HEK293 (cell line): Measurements from ENCODE around the gene HS6ST3.

Experiments
- CTCF ChIA-PET: fragments of 350-600 bp; formaldehyde crosslinking; extraction: SDS; loops from one replicate; lab custom pipeline; 2021; ENCODE audit warnings: antibody characterized with exemption; lab: Yijun Ruan, JAX
- POLR2A ChIA-PET: fragments of 300-600 bp; formaldehyde crosslinking; extraction: SDS; loops from one replicate; lab custom pipeline; 2020; ENCODE audit warnings: antibody characterized with exemption, inconsistent platforms; lab: Yijun Ruan, JAX
- H3K27ac ChIP-seq: fragments of 200-500 bp; sonication (Bioruptor generic); 2 replicates; pipeline ENCODE4 v1.5.1; 2014; ENCODE audit warnings: low read depth, low read length, control low read depth, inconsistent platforms; ENCODE audit errors: extremely low read depth
- H3K36me3 ChIP-seq, 2 experiments: fragments of 200-500 bp in 1 of 2; sonication (Bioruptor generic) in 1 of 2; 1 replicate in 1 of 2; 2 replicates in 1 of 2; pipeline ENCODE4 v1.5.1; 2014 to 2017; ENCODE audit warnings: inconsistent platforms in 2 of 2, low read length in 2 of 2; ENCODE audit not compliant: control insufficient read depth in 2 of 2, insufficient read depth in 1 of 2
- H3K4me1 ChIP-seq: fragments of 200-500 bp; sonication (Bioruptor generic); 2 replicates; pipeline ENCODE4 v1.5.1; 2014; ENCODE audit warnings: mild to moderate bottlenecking, low read length, inconsistent platforms; ENCODE audit not compliant: control insufficient read depth, insufficient read depth
- H3K4me3 ChIP-seq: 2 replicates; pipeline ENCODE4 v1.5.1; 2011; ENCODE audit warnings: low read depth, mild to moderate bottlenecking, control low read depth, low read length, moderate library complexity
- H3K9me3 ChIP-seq: fragments of 200-500 bp; sonication (Bioruptor generic); 2 replicates; pipeline ENCODE4 v1.5.1; 2014; ENCODE audit warnings: low read depth, low read length, inconsistent platforms; ENCODE audit not compliant: control insufficient read depth, insufficient read depth
- EGR2 ChIP-seq: fragments of 450-650 bp; formaldehyde crosslinking; IDR thresholded peaks from 2 replicates; pipeline ENCODE4 v1.5.1; 2016; ENCODE audit warnings: low read depth, missing biosample characterization, missing genetic modification characterization
- KLF10 ChIP-seq: fragments of 450-650 bp; IDR thresholded peaks from 2 replicates; pipeline ENCODE4 v1.5.1; 2018; ENCODE audit warnings: missing biosample characterization, mild to moderate bottlenecking, missing genetic modification characterization
- KLF7 ChIP-seq: fragments of 450-650 bp; formaldehyde crosslinking; IDR thresholded peaks from 2 replicates; pipeline ENCODE4 v1.5.1; 2016; ENCODE audit warnings: missing biosample characterization, missing genetic modification characterization, borderline replicate concordance
- MEIS1 ChIP-seq: sonication (generic); formaldehyde crosslinking; IDR thresholded peaks from 2 replicates; pipeline ENCODE4 v1.8.1; 2022; ENCODE audit warnings: missing genetic modification reagents, mild to moderate bottlenecking, borderline replicate concordance
- OSR2 ChIP-seq: fragments of 450-650 bp; formaldehyde crosslinking; IDR thresholded peaks from 2 replicates; pipeline ENCODE4 v1.5.1; 2016; ENCODE audit warnings: missing biosample characterization, missing genetic modification characterization
- REST ChIP-seq: fragments of 450-650 bp; formaldehyde crosslinking; IDR thresholded peaks from 2 replicates; pipeline ENCODE4 v1.5.1; 2016; ENCODE audit warnings: missing biosample characterization, missing genetic modification characterization
- SETDB1 ChIP-seq: IDR thresholded peaks from one replicate; pipeline ENCODE4 v1.6.1; 2017; ENCODE audit warnings: mild to moderate bottlenecking, low read length, moderate library complexity, mixed read lengths; ENCODE audit not compliant: insufficient read length
- SP7 ChIP-seq: fragments of 450-650 bp; formaldehyde crosslinking; IDR thresholded peaks from 2 replicates; pipeline ENCODE4 v1.5.1; 2016; ENCODE audit warnings: missing biosample characterization, missing genetic modification characterization
- TCF7L2 ChIP-seq: IDR thresholded peaks from 2 replicates; pipeline ENCODE4 v1.6.1; 2011; ENCODE audit warnings: low read depth, mild to moderate bottlenecking, inconsistent platforms, low read length, moderate library complexity, borderline replicate concordance
- YY1 ChIP-seq: fragments of 450-650 bp; formaldehyde crosslinking; IDR thresholded peaks from 2 replicates; pipeline ENCODE4 v1.5.1; 2018; ENCODE audit warnings: missing biosample characterization, missing genetic modification characterization
- ZFP37 ChIP-seq: fragments of 450-650 bp; formaldehyde crosslinking; IDR thresholded peaks from 2 replicates; pipeline ENCODE4 v1.5.1; 2016; ENCODE audit warnings: missing biosample characterization, missing genetic modification characterization
- ZIC2 ChIP-seq: fragments of 450-650 bp; formaldehyde crosslinking; IDR thresholded peaks from 2 replicates; pipeline ENCODE4 v1.5.1; 2016; ENCODE audit warnings: missing biosample characterization, missing genetic modification characterization
- ZNF16 ChIP-seq: fragments of 450-650 bp; formaldehyde crosslinking; IDR thresholded peaks from 2 replicates; pipeline ENCODE4 v1.5.1; 2016; ENCODE audit warnings: low read depth, missing biosample characterization, missing genetic modification characterization
- ZNF169 ChIP-seq: fragments of 450-650 bp; formaldehyde crosslinking; IDR thresholded peaks from 2 replicates; pipeline ENCODE4 v1.5.1; 2016; ENCODE audit warnings: missing biosample characterization, missing genetic modification characterization
- ZNF175 ChIP-seq: fragments of 450-650 bp; formaldehyde crosslinking; IDR thresholded peaks from 2 replicates; pipeline ENCODE4 v1.5.1; 2016; ENCODE audit warnings: missing biosample characterization, missing genetic modification characterization
- ZNF302 ChIP-seq: fragments of 450-650 bp; formaldehyde crosslinking; IDR thresholded peaks from 2 replicates; pipeline ENCODE4 v1.5.1; 2016; ENCODE audit warnings: missing biosample characterization, missing genetic modification characterization, low read depth
- ZNF311 ChIP-seq: fragments of 450-650 bp; formaldehyde crosslinking; IDR thresholded peaks from 2 replicates; pipeline ENCODE4 v1.5.1; 2017; ENCODE audit warnings: missing biosample characterization, missing genetic modification characterization, borderline replicate concordance
- ZNF391 ChIP-seq: fragments of 450-650 bp; formaldehyde crosslinking; IDR thresholded peaks from 2 replicates; pipeline ENCODE4 v1.5.1; 2016; ENCODE audit warnings: low read depth, missing biosample characterization, missing genetic modification characterization, borderline replicate concordance
- ZNF548 ChIP-seq: fragments of 450-650 bp; formaldehyde crosslinking; IDR thresholded peaks from 2 replicates; pipeline ENCODE4 v1.5.1; 2016; ENCODE audit warnings: missing biosample characterization, missing genetic modification characterization
- ZNF580 ChIP-seq: fragments of 450-650 bp; formaldehyde crosslinking; IDR thresholded peaks from 2 replicates; pipeline ENCODE4 v1.5.1; 2016; ENCODE audit warnings: missing biosample characterization, missing genetic modification characterization
- ZNF654 ChIP-seq: fragments of 450-650 bp; formaldehyde crosslinking; IDR thresholded peaks from 2 replicates; pipeline ENCODE4 v1.5.1; 2016; ENCODE audit warnings: low read depth, missing biosample characterization, missing genetic modification characterization
- ZNF785 ChIP-seq: fragments of 450-650 bp; formaldehyde crosslinking; IDR thresholded peaks from 2 replicates; pipeline ENCODE4 v1.5.1; 2016; ENCODE audit warnings: missing biosample characterization, missing genetic modification characterization
- TF ChIP-seq, protein P1 (sequence below): IDR thresholded peaks from 2 replicates; pipeline ENCODE4 v1.6.1; 2011; ENCODE audit warnings: mild to moderate bottlenecking, low read depth, low read length, borderline replicate concordance

The HS6ST3 gene

GRCh38 chr13:96068729-96069128 lies 21.2 kb upstream of the HS6ST3 start:
- Histone ChIP-seq H3K4me3 (no peak overlapping the region), H3K9me3 (no peaks in the 10 kb centered on the region), H3K36me3 (no peaks in the 10 kb centered on the region), H3K27ac (no peak overlapping the region), H3K4me1 (no peaks in the 10 kb centered on the region)
- ChIA-PET POLR2A (no interaction called here), CTCF (interaction anchor here (1.2 to 1.7 kb wide), 2 partner anchors 9 to 11 kb away, joined by 4 to 5 read pairs; no protein-coding TSS in a partner anchor)
- TF ChIP-seq SP7 (tag by site-specific recombination) (no peak), ZNF169 (no peak), ZNF311 (tag by site-specific recombination) (no peak), EGR2 (tag by site-specific recombination) (no peak)

- ChIA-PET CTCF (interaction anchor here (1.0 to 1.6 kb wide), 3 partner anchors 9 to 16 kb away, joined by 3 to 4 read pairs (median 3); no protein-coding TSS in a partner anchor), POLR2A (no interaction called here)
- no peaks in the 10 kb centered on the region for H3K9me3 ChIP-seq
- no peaks in the 10 kb centered on the region for H3K4me1 ChIP-seq
- H3K4me3 ChIP-seq, result no peak overlapping the region
- no peaks in the 10 kb centered on the region for H3K36me3 ChIP-seq
- TF ChIP-seq REST (tag by site-specific recombination) (no peak), ZNF16 (tag by site-specific recombination) (no peak), ZFP37 (no peak), OSR2 (no peak), ZIC2 (tag by site-specific recombination) (no peak), ZNF391 (no peak), EGR2 (tag by site-specific recombination) (no peak), ZNF785 (tag by site-specific recombination) (no peak), ZNF175 (tag by site-specific recombination) (no peak), KLF7 (tag by site-specific recombination) (no peak), ZNF654 (no peak), TCF7L2 (no peak)
- TF ChIP-seq, protein P1, sequence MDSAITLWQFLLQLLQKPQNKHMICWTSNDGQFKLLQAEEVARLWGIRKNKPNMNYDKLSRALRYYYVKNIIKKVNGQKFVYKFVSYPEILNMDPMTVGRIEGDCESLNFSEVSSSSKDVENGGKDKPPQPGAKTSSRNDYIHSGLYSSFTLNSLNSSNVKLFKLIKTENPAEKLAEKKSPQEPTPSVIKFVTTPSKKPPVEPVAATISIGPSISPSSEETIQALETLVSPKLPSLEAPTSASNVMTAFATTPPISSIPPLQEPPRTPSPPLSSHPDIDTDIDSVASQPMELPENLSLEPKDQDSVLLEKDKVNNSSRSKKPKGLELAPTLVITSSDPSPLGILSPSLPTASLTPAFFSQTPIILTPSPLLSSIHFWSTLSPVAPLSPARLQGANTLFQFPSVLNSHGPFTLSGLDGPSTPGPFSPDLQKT, result no peak
- no peak overlapping the region for H3K27ac ChIP-seq
These were observed 18.4 kb upstream of the HS6ST3 start for GRCh38 chr13:96071504-96071903.

GRCh38 chr13:96072392-96072791 lies 17.5 kb upstream of the HS6ST3 start:
- POLR2A ChIA-PET, result no interaction called here
- TF ChIP-seq ZNF302 (tag by site-specific recombination) (no peak), MEIS1 (CRISPR knock-in tag) (no peak), ZNF580 (tag by site-specific recombination) (no peak), YY1 (tag by site-specific recombination) (no peak), ZNF548 (tag by site-specific recombination) (no peak), KLF10 (tag by site-specific recombination) (no peak), SETDB1 (no peak)

More at GRCh38 chr13:96072392-96072791, 17.5 kb upstream of the HS6ST3 start:
- H3K4me3 ChIP-seq, result no peak overlapping the region
- H3K9me3 ChIP-seq, result no peaks in the 10 kb centered on the region
- no peak overlapping the region for H3K27ac ChIP-seq
- CTCF ChIA-PET, result interaction anchor here (0.6 to 1.0 kb wide), 2 partner anchors 15 to 170 kb away, joined by 3 read pairs; no protein-coding TSS in a partner anchor
- H3K4me1 ChIP-seq, result no peaks in the 10 kb centered on the region
- H3K36me3 ChIP-seq, result no peaks in the 10 kb centered on the region
